Measurements from ENCODE around the gene ZNF394. TPM values are rescaled to one million over a fixed set of nuclear protein-coding genes. Genes with fewer than 3 reads are reported as not detected.
"Not testable (repeated sequence)": the region's sequence is repeated elsewhere in the genome, so short reads cannot be mapped to it uniquely, and the experiment has no call there.

Gene ZNF394
- total RNA-seq, 2 experiments from 2014 or later, result 24.8 to 26.3 TPM

- POLR2A ChIA-PET, result no interaction called here
- H3K4me1 Mint-ChIP-seq, result no peaks in the 10 kb centered on the region
- no peak overlapping the region for H3K27ac Mint-ChIP-seq
- no peak overlapping the region for H3K4me3 Mint-ChIP-seq
- ATAC-seq, result peak; percentile 64
- DNase-seq, result peak; percentile 59
- H3K27me3 Mint-ChIP-seq, result no peaks in the 10 kb centered on the region
- H3K9me3 Mint-ChIP-seq (ENCODE audit: low read depth), result peaks cover 8% of the 10 kb centered on the region
- peaks cover 47% of the 10 kb centered on the region for H3K36me3 Mint-ChIP-seq (ENCODE audit: low read depth)
- CTCF ChIA-PET, result interaction anchor here (0.6 to 1.5 kb wide), 11 partner anchors 12 to 464 kb away, joined by 3 to 6 read pairs (median 3); no protein-coding TSS in a partner anchor
- intact Hi-C loops (cut with DNase I, micrococcal nuclease), result loop anchor here in 1 of 2 experiments (2.0 kb wide), 1 partner anchor 311 kb away; no protein-coding TSS in a partner anchor
Observed at GRCh38 chr7:99525713-99526440, 25.8 kb upstream of the ZNF394 start.

GRCh38 chr7:99521399-99521798 lies 21.3 kb upstream of the ZNF394 start:
- no peak for DNase-seq
- CTCF ChIA-PET, result interaction anchor here (0.8 kb wide), 1 partner anchor 17 kb away, joined by 6 read pairs; the partner anchor contains the start of gene ZKSCAN5
- no peak overlapping the region for H3K4me3 Mint-ChIP-seq
- ATAC-seq, result no peak
- no peaks in the 10 kb centered on the region for H3K4me1 Mint-ChIP-seq
- H3K27ac Mint-ChIP-seq, result no peak overlapping the region
- POLR2A ChIA-PET, result interaction anchor here (0.6 kb wide), 1 partner anchor 15 kb away, joined by 4 read pairs; no protein-coding TSS in a partner anchor
- peaks cover 20% of the 10 kb centered on the region for H3K36me3 Mint-ChIP-seq (ENCODE audit: low read depth)
- intact Hi-C loops (cut with DNase I, micrococcal nuclease), result no loop called here
- no peaks in the 10 kb centered on the region for H3K27me3 Mint-ChIP-seq
- no peaks in the 10 kb centered on the region for H3K9me3 Mint-ChIP-seq (ENCODE audit: low read depth)

DNA sequence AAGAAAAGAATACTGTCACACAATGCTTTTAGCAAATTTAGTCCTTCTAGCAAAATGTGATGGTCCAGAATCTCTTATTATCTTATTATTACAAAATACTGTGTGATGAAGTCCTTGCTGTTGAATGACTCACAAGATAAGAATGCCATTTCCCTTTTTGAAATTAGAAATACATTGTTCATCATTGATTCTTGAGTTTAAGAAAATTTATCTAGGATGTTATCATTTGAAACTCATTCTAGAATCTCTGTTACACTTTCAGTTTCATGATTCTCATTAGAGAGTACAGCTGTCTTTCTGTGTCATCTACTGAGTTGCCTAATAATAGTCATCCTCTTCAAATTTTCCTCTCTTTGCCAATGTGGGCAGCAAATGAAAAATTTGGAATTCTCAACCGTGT lies 14.0 kb upstream of the ZNF394 start:
- ChIA-PET CTCF (interaction anchor here (0.7 to 1.0 kb wide), 3 partner anchors 90 to 1473 kb away, joined by 3 to 4 read pairs (median 3); no protein-coding TSS in a partner anchor), POLR2A (no interaction called here)
- Mint-ChIP-seq H3K4me3 (no peak overlapping the region), H3K9me3 (ENCODE audit: low read depth) (no peaks in the 10 kb centered on the region), H3K27me3 (no peaks in the 10 kb centered on the region), H3K27ac (no peak overlapping the region), H3K4me1 (peaks cover 5% of the 10 kb centered on the region), H3K36me3 (ENCODE audit: low read depth) (peaks cover 26% of the 10 kb centered on the region)
- DNase-seq (no peak), ATAC-seq (no peak)
- intact Hi-C loops (cut with DNase I, micrococcal nuclease), result no loop called here

DNA sequence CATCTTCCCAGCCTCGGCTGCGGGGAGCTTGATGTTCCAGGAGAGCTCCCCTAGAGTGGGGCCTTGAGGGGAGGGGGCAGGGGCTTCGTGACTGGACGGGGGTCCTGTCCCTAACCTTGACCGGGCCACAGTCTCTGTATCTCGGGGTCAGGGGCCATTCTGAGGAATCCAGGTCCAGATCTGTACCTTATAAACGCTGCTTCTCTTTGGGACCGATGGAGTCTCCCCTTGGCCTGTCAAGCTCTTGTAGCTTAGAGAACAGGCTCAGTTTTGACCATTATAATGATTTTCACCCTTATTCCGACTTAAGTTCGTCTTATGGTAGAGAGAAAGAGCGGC lies 5.2 kb upstream of the ZNF394 start:
- H3K9me3 Mint-ChIP-seq (ENCODE audit: low read depth), result peaks cover 4% of the 10 kb centered on the region
- no peaks in the 10 kb centered on the region for H3K27me3 Mint-ChIP-seq
- peak overlapping the region; percentile 87 for H3K4me3 Mint-ChIP-seq
- intact Hi-C loops (cut with DNase I, micrococcal nuclease), result loop anchor here (2.0 to 10.0 kb wide), 4 partner anchors 66 to 576 kb away; partner anchors contain the start of genes ARPC1B (in 1 of the 2), CPSF4 (in 1 of the 2), PTCD1 (in 1 of the 2) and ZNF3 (in 1 of the 2)
- ChIA-PET POLR2A (interaction anchor here (0.7 to 1.4 kb wide), 6 partner anchors 32 to 923 kb away, joined by 3 to 10 read pairs (median 3); partner anchors contain the start of genes BUD31, PDAP1, ZCWPW1 and ZNF655), CTCF (interaction anchor here (0.8 to 2.1 kb wide), 3 partner anchors 16 to 53 kb away, joined by 3 to 6 read pairs (median 6); partner anchors contain the start of gene ZNF655)
- H3K4me1 Mint-ChIP-seq, result peaks cover 25% of the 10 kb centered on the region
- DNase-seq (no peak), ATAC-seq (no peak)
- peak overlapping the region; percentile 97 for H3K27ac Mint-ChIP-seq
- H3K36me3 Mint-ChIP-seq (ENCODE audit: low read depth), result peaks cover 10% of the 10 kb centered on the region

GRCh38 chr7:99504603-99505323 lies 4.7 kb upstream of the ZNF394 start, which contains the start of gene ZKSCAN5:
TSS of gene ZKSCAN5 (plus strand) at chr7:99504662. CDS start at chr7:99506045, 1,383 bp downstream.
- DNase-seq (peak; percentile 99), ATAC-seq (peak; percentile 87)
- Mint-ChIP-seq H3K4me3 (peak within 1 kb of the TSS; percentile 87), H3K36me3 (ENCODE audit: low read depth) (peaks cover 12% of the 10 kb centered on the region), H3K27ac (peak within 1 kb of the TSS; percentile 97), H3K27me3 (no peaks in the 10 kb centered on the region), H3K9me3 (ENCODE audit: low read depth) (peaks cover 4% of the 10 kb centered on the region), H3K4me1 (peaks cover 25% of the 10 kb centered on the region)
- ChIA-PET CTCF (interaction anchor here (0.8 to 2.1 kb wide), 6 partner anchors 16 to 118 kb away, joined by 3 to 6 read pairs (median 3); partner anchors contain the start of gene ZNF655), POLR2A (interaction anchor here (0.7 to 1.4 kb wide), 8 partner anchors 31 to 924 kb away, joined by 3 to 10 read pairs (median 4); partner anchors contain the start of genes BUD31, PDAP1, ZCWPW1 and ZNF655)
- intact Hi-C loops (cut with DNase I, micrococcal nuclease), result loop anchor here (1.0 to 10.0 kb wide), 15 partner anchors 32 to 924 kb away; partner anchors contain the start of genes BUD31 (in 2 of the 2), CPSF4 (in 2 of the 2), FAM200A (in 2 of the 2) and PDAP1 (in 2 of the 2)

GRCh38 chr7:99504281-99504602 lies 4.2 kb upstream of the ZNF394 start:
- no peak for ATAC-seq
- POLR2A ChIA-PET, result interaction anchor here (0.7 to 1.4 kb wide), 6 partner anchors 31 to 924 kb away, joined by 3 to 10 read pairs (median 6); partner anchors contain the start of genes BUD31, PDAP1, ZCWPW1 and ZNF655
- DNase-seq, result no peak

DNA sequence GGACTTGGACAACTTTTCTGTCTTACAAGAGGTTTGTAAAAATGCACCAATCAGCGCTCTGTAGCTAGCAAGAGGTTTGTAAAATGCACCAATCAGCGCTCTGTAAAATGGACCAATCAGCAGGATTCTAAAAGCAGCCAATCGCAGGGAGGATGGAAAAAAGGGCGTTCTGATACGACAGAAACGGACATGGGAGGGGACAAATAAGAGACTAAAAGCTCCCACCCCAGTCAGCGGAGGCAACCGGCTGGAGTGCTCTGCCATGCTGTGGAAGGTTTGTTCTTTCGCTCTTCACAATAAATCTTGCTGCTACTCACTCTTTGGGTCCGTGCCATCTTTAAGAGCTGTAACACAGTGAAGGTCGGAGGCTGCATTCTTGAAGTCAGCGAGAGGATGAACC lies 1.2 kb upstream of the ZNF394 start:
- Mint-ChIP-seq H3K4me1 (peaks cover 29% of the 10 kb centered on the region), H3K4me3 (peak overlapping the region; percentile 97), H3K27ac (peak overlapping the region; percentile 100), H3K36me3 (ENCODE audit: low read depth) (peaks cover 30% of the 10 kb centered on the region)
- POLR2A ChIA-PET, result interaction anchor here (0.7 to 0.8 kb wide), 2 partner anchors 28 to 1573 kb away, joined by 3 read pairs; no protein-coding TSS in a partner anchor
- CTCF ChIA-PET, result interaction anchor here (0.7 to 1.2 kb wide), 3 partner anchors 36 to 414 kb away, joined by 3 to 5 read pairs (median 3); no protein-coding TSS in a partner anchor
- not testable (repeated sequence) for H3K9me3 Mint-ChIP-seq (ENCODE audit: low read depth); ATAC-seq; H3K27me3 Mint-ChIP-seq
- DNase-seq, result peak; percentile 30
- intact Hi-C loops (cut with DNase I, micrococcal nuclease), result loop anchor here (5.0 to 10.0 kb wide), 3 partner anchors 94 to 359 kb away; partner anchors contain the start of genes BUD31 (in 1 of the 2), PDAP1 (in 1 of the 2), SMURF1 (in 1 of the 2) and ZSCAN25 (in 1 of the 2)

More at GRCh38 chr7:99504281-99504602, 4.2 kb upstream of the ZNF394 start:
- CTCF ChIA-PET, result interaction anchor here (0.8 to 2.1 kb wide), 5 partner anchors 17 to 117 kb away, joined by 3 to 6 read pairs (median 3); partner anchors contain the start of gene ZNF655
- peak overlapping the region; percentile 97 for H3K27ac Mint-ChIP-seq
- no peaks in the 10 kb centered on the region for H3K27me3 Mint-ChIP-seq
- H3K4me3 Mint-ChIP-seq, result peak overlapping the region; percentile 87
- intact Hi-C loops (cut with DNase I, micrococcal nuclease), result loop anchor here (1.0 to 10.0 kb wide), 15 partner anchors 32 to 924 kb away; partner anchors contain the start of genes BUD31 (in 2 of the 2), CPSF4 (in 2 of the 2), FAM200A (in 2 of the 2) and PDAP1 (in 2 of the 2)
- H3K36me3 Mint-ChIP-seq (ENCODE audit: low read depth), result peaks cover 16% of the 10 kb centered on the region
- peaks cover 25% of the 10 kb centered on the region for H3K4me1 Mint-ChIP-seq
- H3K9me3 Mint-ChIP-seq (ENCODE audit: low read depth), result peaks cover 4% of the 10 kb centered on the region

DNA sequence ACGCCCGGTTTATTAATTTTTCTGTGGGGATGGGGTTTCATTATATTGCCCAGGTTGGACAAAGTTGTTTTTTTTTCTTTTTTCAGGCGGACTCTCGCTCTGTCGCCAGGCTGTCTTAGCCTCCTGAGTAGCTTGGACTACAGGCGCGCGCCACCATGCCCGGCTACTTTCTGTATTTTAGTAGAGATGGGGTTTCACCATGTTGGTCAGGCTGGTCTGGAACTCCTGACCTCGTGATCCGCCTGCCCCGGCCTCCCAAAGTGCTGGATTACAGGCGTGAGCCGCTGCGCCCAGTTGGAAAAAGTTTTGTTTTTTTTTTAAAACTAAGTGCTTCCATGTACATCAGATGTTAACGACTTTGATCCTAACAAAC lies 542 bp upstream of the ZNF394 start:
- Mint-ChIP-seq H3K4me3 (peak overlapping the region; percentile 97), H3K36me3 (ENCODE audit: low read depth) (peaks cover 34% of the 10 kb centered on the region), H3K27ac (peak overlapping the region; percentile 100), H3K4me1 (peaks cover 25% of the 10 kb centered on the region), H3K27me3 (no peaks in the 10 kb centered on the region), H3K9me3 (ENCODE audit: low read depth) (peaks cover 6% of the 10 kb centered on the region)
- ATAC-seq (no peak), DNase-seq (no peak)
- intact Hi-C loops (cut with DNase I, micrococcal nuclease), result loop anchor here (1.0 to 10.0 kb wide), 8 partner anchors 28 to 515 kb away; partner anchors contain the start of genes BUD31 (in 2 of the 2), PDAP1 (in 2 of the 2), ZNF789 (in 2 of the 2) and ZSCAN25 (in 2 of the 2)
- CTCF ChIA-PET, result interaction anchor here (0.7 to 1.2 kb wide), 3 partner anchors 35 to 415 kb away, joined by 3 to 5 read pairs (median 3); no protein-coding TSS in a partner anchor
- POLR2A ChIA-PET, result interaction anchor here (0.6 to 1.7 kb wide), 5 partner anchors 52 to 1574 kb away, joined by 3 to 9 read pairs (median 5); partner anchors contain the start of genes BUD31, FAM200A and ZNF655

DNA sequence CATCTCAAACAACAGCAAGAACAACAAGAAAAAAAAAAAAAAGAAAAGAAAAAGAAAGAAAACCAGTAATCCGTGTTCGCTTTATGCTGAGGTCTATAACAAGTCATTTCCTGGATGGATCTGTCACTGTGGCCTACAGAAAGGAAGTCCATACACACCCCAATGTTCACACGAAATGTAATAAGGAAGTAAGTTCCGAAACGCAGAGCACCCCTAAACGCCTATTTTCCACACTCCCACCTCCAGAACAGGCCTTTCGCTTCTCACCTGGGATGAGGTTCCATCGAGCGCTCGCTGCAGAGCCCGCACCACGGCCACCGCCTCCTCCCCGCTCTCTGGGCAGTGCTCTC lies 735 bp downstream of the ZNF394 start:
- CTCF ChIA-PET, result interaction anchor here (0.5 to 0.6 kb wide), 2 partner anchors 10 to 90 kb away, joined by 3 read pairs; no protein-coding TSS in a partner anchor
- POLR2A ChIA-PET, result interaction anchor here (0.6 to 1.7 kb wide), 4 partner anchors 53 to 90 kb away, joined by 3 to 9 read pairs (median 4); partner anchors contain the start of genes BUD31, FAM200A and ZNF655
- Mint-ChIP-seq H3K27me3 (no peaks in the 10 kb centered on the region), H3K9me3 (ENCODE audit: low read depth) (peaks cover 7% of the 10 kb centered on the region), H3K4me3 (peak overlapping the region; percentile 97), H3K27ac (peak overlapping the region; percentile 100), H3K36me3 (ENCODE audit: low read depth) (peaks cover 46% of the 10 kb centered on the region), H3K4me1 (peaks cover 23% of the 10 kb centered on the region)
- no peak for DNase-seq
- intact Hi-C loops (cut with DNase I, micrococcal nuclease), result no loop called here
- peak; percentile 42 for ATAC-seq

DNA sequence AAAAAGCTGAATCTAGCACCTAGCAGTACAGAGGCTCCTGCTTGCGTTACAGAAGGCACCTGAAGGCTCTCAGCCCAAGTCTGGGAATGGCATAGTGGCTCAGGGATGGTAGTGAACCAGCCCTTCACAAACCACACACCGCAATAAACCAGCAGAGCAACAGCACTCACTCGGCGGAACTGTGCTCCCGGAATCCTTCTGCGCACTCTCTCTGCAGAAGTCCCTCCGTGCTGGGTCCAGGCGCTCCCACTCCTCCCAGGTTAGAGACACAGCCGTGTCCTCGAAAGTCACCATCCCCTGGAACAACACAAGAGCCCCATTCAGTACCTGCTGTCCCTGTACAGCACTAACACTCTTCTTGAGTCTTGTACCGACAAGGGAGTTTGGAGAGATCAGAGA lies 1.5 kb downstream of the ZNF394 start:
- ATAC-seq (no peak), DNase-seq (no peak)
- ChIA-PET POLR2A (interaction anchor here (1.0 to 1.1 kb wide), 2 partner anchors 25 to 60 kb away, joined by 4 to 5 read pairs; no protein-coding TSS in a partner anchor), CTCF (interaction anchor here (0.9 kb wide), 1 partner anchor 27 kb away, joined by 3 read pairs; no protein-coding TSS in a partner anchor)
- Mint-ChIP-seq H3K27me3 (no peaks in the 10 kb centered on the region), H3K36me3 (ENCODE audit: low read depth) (peaks cover 54% of the 10 kb centered on the region), H3K27ac (peak overlapping the region; percentile 100), H3K4me1 (peaks cover 23% of the 10 kb centered on the region), H3K9me3 (ENCODE audit: low read depth) (peaks cover 15% of the 10 kb centered on the region), H3K4me3 (peak overlapping the region; percentile 97)
- intact Hi-C loops (cut with DNase I, micrococcal nuclease), result no loop called here
